CD4-positive, alpha-beta T cell treated with Interleukin-6 at 100 ng/mL for 8 hours (primary cell): Measurements from ENCODE around the gene GALNT2.

Experiments used
- DNase-seq: peaks from one replicate; pipeline ENCODE4 v3.0.0-alpha.2; 2020; ENCODE audit warnings: mixed read lengths, low spot score

The GALNT2 gene

GRCh38 chr1:230146709-230147108 lies 79.7 kb downstream of the GALNT2 start:
- no peak for DNase-seq

GRCh38 chr1:230147253-230148125 lies 80.5 kb downstream of the GALNT2 start:
- DNase-seq, result no peak

- no peak for DNase-seq
These were observed 81.2 kb downstream of the GALNT2 start for GRCh38 chr1:230148126-230148652.

GRCh38 chr1:230148768-230149469 lies 81.9 kb downstream of the GALNT2 start:
- DNase-seq, result no peak

GRCh38 chr1:230149751-230150584 lies 82.9 kb downstream of the GALNT2 start:
- DNase-seq, result no peak

GRCh38 chr1:230150615-230151014 lies 83.6 kb downstream of the GALNT2 start:
- no peak for DNase-seq

- no peak for DNase-seq
These were observed 85.0 kb downstream of the GALNT2 start for GRCh38 chr1:230151924-230152468.

- DNase-seq, result no peak
These were observed 86.0 kb downstream of the GALNT2 start for GRCh38 chr1:230152999-230153398.

GRCh38 chr1:230153641-230154296 lies 86.7 kb downstream of the GALNT2 start:
- no peak for DNase-seq

- DNase-seq, result no peak
These were observed 88.0 kb downstream of the GALNT2 start for GRCh38 chr1:230155021-230155420.

- DNase-seq, result no peak
These were observed 89.0 kb downstream of the GALNT2 start for GRCh38 chr1:230156068-230156467.

GRCh38 chr1:230156536-230156935 lies 89.5 kb downstream of the GALNT2 start:
- DNase-seq, result no peak

- DNase-seq, result no peak
These were observed 90.7 kb downstream of the GALNT2 start for GRCh38 chr1:230157420-230158390.

- no peak for DNase-seq
These were observed 91.6 kb downstream of the GALNT2 start for GRCh38 chr1:230158415-230159291.

GRCh38 chr1:230159580-230159979 lies 92.5 kb downstream of the GALNT2 start:
- no peak for DNase-seq

GRCh38 chr1:230160957-230161771 lies 94.1 kb downstream of the GALNT2 start:
- DNase-seq, result no peak

GRCh38 chr1:230163205-230163604 lies 96.2 kb downstream of the GALNT2 start:
- no peak for DNase-seq

GRCh38 chr1:230163719-230164118 lies 96.7 kb downstream of the GALNT2 start:
- DNase-seq, result no peak
